ENCODE data around the gene PROM2.
"Not testable (repeated sequence)": the region's sequence is repeated elsewhere in the genome, so short reads cannot be mapped to it uniquely, and the experiment has no call there.

Gene PROM2

GRCh38 chr2:95274291-95275150, at the start of gene PROM2:
Gene PROM2 (plus strand): TSS chr2:95274449. CDS start chr2:95274586, 137 bp downstream.
- no peak for DNase-seq

- DNase-seq, result no peak
These were observed 48.6 kb upstream of the PROM2 start for GRCh38 chr2:95225658-95226057.

GRCh38 chr2:95231723-95232122, 42.5 kb upstream of the PROM2 start:
- DNase-seq, result peak; percentile 77

- DNase-seq, result no peak
These were observed 42.0 kb upstream of the PROM2 start for GRCh38 chr2:95232232-95232631.

GRCh38 chr2:95234286-95234785, 39.9 kb upstream of the PROM2 start:
- DNase-seq, result no peak

GRCh38 chr2:95234816-95235215, 39.4 kb upstream of the PROM2 start:
- DNase-seq, result no peak

GRCh38 chr2:95238131-95238530, 36.1 kb upstream of the PROM2 start:
- no peak for DNase-seq

GRCh38 chr2:95240091-95240490, 34.2 kb upstream of the PROM2 start:
- DNase-seq, result no peak

GRCh38 chr2:95240556-95240955, 33.7 kb upstream of the PROM2 start:
- DNase-seq, result no peak

- DNase-seq, result not testable (repeated sequence)
These were observed 32.2 kb upstream of the PROM2 start for GRCh38 chr2:95242084-95242483.

- DNase-seq, result no peak
These were observed 16.0 kb upstream of the PROM2 start for GRCh38 chr2:95258271-95258670.

- DNase-seq, result peak; percentile 74
These were observed 13.9 kb upstream of the PROM2 start for GRCh38 chr2:95260028-95261023.

GRCh38 chr2:95261602-95262001, 12.6 kb upstream of the PROM2 start:
- no peak for DNase-seq

GRCh38 chr2:95262896-95263542, 11.2 kb upstream of the PROM2 start:
- no peak for DNase-seq

- DNase-seq, result no peak
These were observed 9.6 kb upstream of the PROM2 start for GRCh38 chr2:95264624-95265023.

GRCh38 chr2:95265182-95265581, 9.1 kb upstream of the PROM2 start:
- no peak for DNase-seq

GRCh38 chr2:95266781-95267430, 7.3 kb upstream of the PROM2 start:
- DNase-seq, result no peak

GRCh38 chr2:95267458-95268210, 6.6 kb upstream of the PROM2 start:
- DNase-seq, result no peak

- no peak for DNase-seq
These were observed 5.8 kb upstream of the PROM2 start for GRCh38 chr2:95268211-95269035.

- DNase-seq, result no peak
These were observed 5.1 kb upstream of the PROM2 start for GRCh38 chr2:95269036-95269680.
